Measurements from ENCODE around the gene CMTM3. TPM values are rescaled to one million over a fixed set of nuclear protein-coding genes. Genes with fewer than 3 reads are reported as not detected.

CMTM3 gene
- total and polyA plus RNA-seq, 7 donors: 2.6 to 7.6 (median 4.8) TPM

- intact Hi-C loops (cut with DNase I): loop anchor here in 1 of 2 donors (10.0 kb wide), 1 partner anchor 107 kb away; no protein-coding TSS in a partner anchor
- no peak for TF ChIP-seq CTCF (IDR thresholded peaks at IDR 0.05)
- 77 to 80% (median 80%) methylated on average over 3 of the region's 3 CpGs for WGBS, 3 donors
- no peaks in the 10 kb centered on the region for H3K36me3 ChIP-seq (ENCODE audit: insufficient read depth in 1 of 2, low read depth in 1 of 2)
- ATAC-seq (no peak), DNase-seq (no peak)
- peaks cover 1 to 29% (median 3%) of the 10 kb centered on the region in 3 donors for H3K27me3 ChIP-seq (ENCODE audit: insufficient read depth in 3 of 3, low read length in 2 of 3)
- peak overlapping the region; percentile 32 for H3K27ac ChIP-seq
- H3K4me3 ChIP-seq: no peak overlapping the region
- no peaks in the 10 kb centered on the region for H3K9me3 ChIP-seq
- H3K4me1 ChIP-seq: peaks cover 32% of the 10 kb centered on the region
Observed at GRCh38 chr16:66581246-66581952, 23.1 kb upstream of the CMTM3 start.

DNA sequence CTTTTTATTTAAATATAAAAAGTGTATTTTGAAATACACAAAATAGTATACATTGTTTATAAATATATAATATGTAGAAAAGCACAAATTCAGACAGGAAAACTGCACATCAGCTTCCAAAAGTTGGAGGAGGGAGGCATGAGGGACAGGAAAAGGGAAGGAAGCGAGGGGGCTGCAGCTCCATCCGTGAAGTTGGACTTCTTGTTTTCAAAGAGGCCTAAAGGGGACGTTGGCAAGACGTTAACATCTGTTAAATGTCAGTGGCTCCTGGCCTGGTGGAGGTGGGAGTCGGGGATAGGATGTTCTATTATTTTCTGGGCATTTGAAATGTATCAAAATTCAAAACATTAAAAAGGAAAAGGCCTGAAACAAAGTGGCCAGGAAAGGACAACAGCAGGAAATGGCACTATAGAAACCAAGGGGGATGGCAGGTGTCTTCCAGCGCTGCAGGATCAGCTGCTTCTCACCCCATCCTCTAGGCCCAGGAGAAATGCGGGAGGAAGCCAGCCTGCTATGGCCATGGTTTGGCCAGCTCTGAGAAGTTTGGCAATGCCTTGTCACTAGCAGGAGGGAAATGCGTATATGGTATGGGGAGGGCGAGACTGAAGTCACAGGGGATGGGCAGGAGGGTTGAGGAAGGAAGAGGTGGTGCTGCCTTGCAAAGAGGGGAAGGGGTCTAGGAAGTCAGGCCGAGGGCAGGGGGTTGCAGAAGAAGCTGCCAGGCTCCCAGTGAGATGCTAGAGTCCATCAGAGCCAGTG is 18.8 kb upstream of the CMTM3 start:
- Histone ChIP-seq H3K9me3 (no peaks in the 10 kb centered on the region), H3K27ac (no peak overlapping the region), H3K4me3 (no peak overlapping the region), H3K27me3 (ENCODE audit: insufficient read depth in 3 of 3, low read length in 2 of 3) (no peaks in the 10 kb centered on the region), H3K4me1 (peaks cover 11% of the 10 kb centered on the region), H3K36me3 (ENCODE audit: insufficient read depth in 1 of 2, low read depth in 1 of 2) (no peaks in the 10 kb centered on the region)
- intact Hi-C loops (cut with DNase I): loop anchor here in 1 of 2 donors (10.0 kb wide), 1 partner anchor 111 kb away; no protein-coding TSS in a partner anchor
- no peak for DNase-seq
- 63 to 69% (median 65%) methylated on average over 10 of the region's 10 CpGs for WGBS, 3 donors
- peak in 1 of 4 donors; percentile 28 for ATAC-seq
- no peak for TF ChIP-seq CTCF (IDR thresholded peaks at IDR 0.05)

DNA sequence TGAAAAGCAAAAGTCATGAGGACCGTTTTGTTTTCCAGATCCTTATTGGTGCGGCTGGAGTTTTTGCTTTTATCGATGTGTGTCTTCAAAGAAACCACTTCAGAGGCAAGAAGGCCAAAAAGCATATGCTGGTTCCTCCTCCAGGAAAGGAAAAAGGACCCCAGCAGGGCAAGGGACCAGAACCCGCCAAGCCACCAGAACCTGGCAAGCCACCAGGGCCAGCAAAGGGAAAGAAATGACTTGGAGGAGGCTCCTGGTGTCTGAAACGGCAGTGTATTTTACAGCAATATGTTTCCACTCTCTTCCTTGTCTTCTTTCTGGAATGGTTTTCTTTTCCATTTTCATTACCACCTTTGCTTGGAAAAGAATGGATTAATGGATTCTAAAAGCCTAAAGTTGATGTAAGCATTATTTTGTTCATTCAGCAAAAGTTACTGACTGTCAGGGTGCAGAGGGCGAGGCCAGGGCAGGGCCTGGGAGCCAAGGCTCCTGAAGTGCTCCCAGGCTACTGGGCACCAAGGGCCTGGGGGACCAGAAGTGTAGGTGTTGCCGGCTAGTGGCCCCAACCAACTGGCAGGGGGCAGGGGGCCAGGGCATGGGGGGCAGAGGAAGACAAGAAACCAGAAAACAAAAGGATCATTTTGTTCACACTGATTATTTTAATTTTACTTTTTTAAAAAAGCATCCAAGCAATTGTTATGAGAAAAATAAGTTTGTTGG is 16.5 kb upstream of the CMTM3 start:
- Histone ChIP-seq H3K27ac (no peak overlapping the region), H3K27me3 (ENCODE audit: insufficient read depth in 3 of 3, low read length in 2 of 3) (no peaks in the 10 kb centered on the region), H3K36me3 (ENCODE audit: insufficient read depth in 1 of 2, low read depth in 1 of 2) (no peaks in the 10 kb centered on the region), H3K4me3 (peak overlapping the region; percentile 1), H3K4me1 (no peaks in the 10 kb centered on the region), H3K9me3 (no peaks in the 10 kb centered on the region)
- WGBS, 3 donors: 66 to 74% (median 71%) methylated on average over 7 of the region's 7 CpGs
- DNase-seq (no peak), ATAC-seq (no peak)
- no peak for TF ChIP-seq CTCF (IDR thresholded peaks at IDR 0.05)
- intact Hi-C loops (cut with DNase I): loop anchor here in 1 of 2 donors (10.0 kb wide), 1 partner anchor 113 kb away; no protein-coding TSS in a partner anchor

GRCh38 chr16:66588981-66589713 is 15.4 kb upstream of the CMTM3 start:
- peak; percentile 36 to 70 for DNase-seq
- no peaks in the 10 kb centered on the region for H3K4me1 ChIP-seq
- peak; percentile 46 to 76 (median 58) for ATAC-seq
- peak; percentile 35 for TF ChIP-seq CTCF (IDR thresholded peaks at IDR 0.05)
- H3K27me3 ChIP-seq (ENCODE audit: insufficient read depth in 3 of 3, low read length in 2 of 3): no peaks in the 10 kb centered on the region
- WGBS, 3 donors: 92 to 95% (median 93%) methylated on average over 8 of the region's 8 CpGs
- intact Hi-C loops (cut with DNase I): loop anchor here in 1 of 2 donors (10.0 kb wide), 1 partner anchor 114 kb away; no protein-coding TSS in a partner anchor
- no peak overlapping the region for H3K27ac ChIP-seq
- no peak overlapping the region for H3K4me3 ChIP-seq
- H3K9me3 ChIP-seq: no peaks in the 10 kb centered on the region
- no peaks in the 10 kb centered on the region for H3K36me3 ChIP-seq (ENCODE audit: insufficient read depth in 1 of 2, low read depth in 1 of 2)
